H9 (cell line): ENCODE results near the gene DECR2. TPM values are rescaled to one million over a fixed set of nuclear protein-coding genes. Genes with fewer than 3 reads are reported as not detected.

Source experiments
- DNase-seq: peaks from one replicate; pipeline ENCODE4 v3.0.0-alpha.2; 2017
- H2AFZ ChIP-seq: one replicate; pipeline ENCODE4 v1.6.1; 2013; ENCODE audit warnings: mild to moderate bottlenecking, low read length, control low read depth, moderate library complexity
- H2AK5ac ChIP-seq: 2 replicates; pipeline ENCODE4 v1.6.1; 2013; ENCODE audit warnings: low read length, control low read depth, mixed read lengths; ENCODE audit not compliant: insufficient read length
- H2BK120ac ChIP-seq: one replicate; pipeline ENCODE4 v1.6.1; 2013; ENCODE audit warnings: low read depth, mild to moderate bottlenecking, low read length, control low read depth, inconsistent platforms; ENCODE audit not compliant: poor library complexity, severe bottlenecking
- H2BK12ac ChIP-seq: 2 replicates; pipeline ENCODE4 v1.6.1; 2013; ENCODE audit warnings: low read length, control low read depth, mixed read lengths, low read depth; ENCODE audit not compliant: insufficient read length
- H2BK15ac ChIP-seq: 2 replicates; pipeline ENCODE4 v1.6.1; 2013; ENCODE audit warnings: low read depth, low read length, control low read depth
- H2BK20ac ChIP-seq: one replicate; pipeline ENCODE4 v1.6.1; 2013; ENCODE audit warnings: low read depth, mild to moderate bottlenecking, low read length, control low read depth, inconsistent platforms; ENCODE audit not compliant: poor library complexity, severe bottlenecking
- H2BK5ac ChIP-seq: 2 replicates; pipeline ENCODE4 v1.6.1; 2013; ENCODE audit warnings: low read length, control low read depth, mixed read lengths; ENCODE audit not compliant: insufficient read length
- H3K14ac ChIP-seq: 2 replicates; pipeline ENCODE4 v1.6.1; 2013; ENCODE audit warnings: low read length, control low read depth; ENCODE audit not compliant: insufficient read depth
- H3K18ac ChIP-seq: 2 replicates; pipeline ENCODE4 v1.6.1; 2013; ENCODE audit warnings: low read depth, mild to moderate bottlenecking, mixed read lengths, low read length, control low read depth; ENCODE audit not compliant: insufficient read length
- H3K23ac ChIP-seq: 2 replicates; pipeline ENCODE4 v1.6.1; 2013; ENCODE audit warnings: low read length, control low read depth, mixed read lengths, low read depth; ENCODE audit not compliant: insufficient read length
- H3K23me2 ChIP-seq: 2 replicates; pipeline ENCODE4 v1.6.1; 2013; ENCODE audit warnings: low read depth, mild to moderate bottlenecking, mixed read lengths, low read length, control low read depth; ENCODE audit not compliant: insufficient read length, poor library complexity, severe bottlenecking
- H3K27ac ChIP-seq: 2 replicates; pipeline ENCODE4 v1.5.1; 2013; ENCODE audit warnings: low read length, control low read depth, mixed read lengths, low read depth; ENCODE audit not compliant: insufficient read length
- H3K27me3 ChIP-seq: 2 replicates; pipeline ENCODE4 v1.6.1; 2013; ENCODE audit warnings: low read length, control low read depth, inconsistent platforms; ENCODE audit not compliant: insufficient read depth
- H3K4ac ChIP-seq: 2 replicates; pipeline ENCODE4 v1.6.1; 2013; ENCODE audit warnings: low read depth, mild to moderate bottlenecking, control low read depth, inconsistent platforms, low read length, moderate library complexity
- H3K4me1 ChIP-seq: 2 replicates; pipeline ENCODE4 v1.6.1; 2013; ENCODE audit warnings: low read length, control low read depth, inconsistent platforms; ENCODE audit not compliant: insufficient read depth
- H3K4me2 ChIP-seq: 2 replicates; pipeline ENCODE4 v1.6.1; 2013; ENCODE audit warnings: low read length, control low read depth, mixed read lengths; ENCODE audit not compliant: insufficient read length, insufficient read depth
- H3K56ac ChIP-seq: 2 replicates; pipeline ENCODE4 v1.6.1; 2013; ENCODE audit warnings: low read depth, mild to moderate bottlenecking, mixed read lengths, low read length, control low read depth; ENCODE audit not compliant: insufficient read length
- H3K79me1 ChIP-seq: 2 replicates; pipeline ENCODE4 v1.6.1; 2013; ENCODE audit warnings: low read depth, mild to moderate bottlenecking, moderate library complexity, low read length, control low read depth, inconsistent platforms; ENCODE audit not compliant: insufficient read depth, poor library complexity, severe bottlenecking
- H3K79me2 ChIP-seq: 2 replicates; pipeline ENCODE4 v1.6.1; 2013; ENCODE audit warnings: low read length, control low read depth, inconsistent platforms; ENCODE audit not compliant: insufficient read depth
- H3K9ac ChIP-seq: 2 replicates; pipeline ENCODE4 v1.6.1; 2013; ENCODE audit warnings: low read length, control low read depth, mixed read lengths; ENCODE audit not compliant: insufficient read length; ENCODE audit errors: extremely low read depth
- H3K9me3 ChIP-seq: one replicate; pipeline ENCODE4 v1.6.1; 2013; ENCODE audit warnings: low read depth, low read length, inconsistent platforms; ENCODE audit not compliant: control insufficient read depth
- H3T11ph ChIP-seq: one replicate; pipeline ENCODE4 v1.6.1; 2013; ENCODE audit warnings: mild to moderate bottlenecking, low read length, control low read depth, inconsistent platforms
- H4K20me1 ChIP-seq: one replicate; pipeline ENCODE4 v1.6.1; 2013; ENCODE audit not compliant: control insufficient read depth, insufficient read length, insufficient read depth
- H4K5ac ChIP-seq: 2 replicates; pipeline ENCODE4 v1.6.1; 2013; ENCODE audit warnings: low read depth, mild to moderate bottlenecking, mixed read lengths, low read length, control low read depth; ENCODE audit not compliant: insufficient read length
- H4K8ac ChIP-seq: replicated peaks from 2 replicates; pipeline ENCODE4 v1.6.1; 2013; ENCODE audit warnings: low read length, control low read depth, mixed read lengths, low read depth; ENCODE audit not compliant: insufficient read length
- H4K91ac ChIP-seq: 2 replicates; pipeline ENCODE4 v1.6.1; 2013; ENCODE audit warnings: low read depth, mild to moderate bottlenecking, moderate library complexity, mixed read lengths, low read length, control low read depth; ENCODE audit not compliant: insufficient read length
- H3K27ac Mint-ChIP-seq, 3 experiments: 2 replicates in 2 of 3; 3 replicates in 1 of 3; pipeline ENCODE4 v1.8.0; 2020 to 2021; ENCODE audit warnings: mixed read lengths in 3 of 3, mild to moderate bottlenecking in 1 of 3, moderate library complexity in 1 of 3
- H3K27me3 Mint-ChIP-seq: 2 replicates; pipeline ENCODE4 v1.8.0; 2021; ENCODE audit warnings: low read depth, mild to moderate bottlenecking, moderate library complexity, mixed read lengths
- H3K36me3 Mint-ChIP-seq, 3 experiments: 2 replicates in 2 of 3; 3 replicates in 1 of 3; pipeline ENCODE4 v1.8.0; 2020 to 2021; ENCODE audit warnings: low read depth in 3 of 3, mixed read lengths in 3 of 3; ENCODE audit not compliant: insufficient read depth in 1 of 3
- H3K4me1 Mint-ChIP-seq, 2 experiments: 2 replicates each; pipeline ENCODE4 v1.8.0; 2020; ENCODE audit warnings: mixed read lengths in 2 of 2
- H3K4me3 Mint-ChIP-seq, 2 experiments: 2 replicates in 1 of 2; 3 replicates in 1 of 2; pipeline ENCODE4 v1.8.0; 2020 to 2021; ENCODE audit warnings: mild to moderate bottlenecking in 2 of 2, mixed read lengths in 2 of 2, moderate library complexity in 1 of 2
- H3K9me3 Mint-ChIP-seq, 2 experiments: 2 replicates in 1 of 2; 3 replicates in 1 of 2; pipeline ENCODE4 v1.8.0; 2020; ENCODE audit warnings: mild to moderate bottlenecking in 2 of 2, mixed read lengths in 2 of 2, moderate library complexity in 1 of 2
- CTCF ChIP-seq: fragments of 200-600 bp; sonication (generic); conservative IDR thresholded peaks from 3 replicates; pipeline ENCODE4 v1.8.0; 2021; ENCODE audit warnings: antibody characterized with exemption, mild to moderate bottlenecking
- WGBS: extraction: QIAGEN DNeasy Blood & Tissue Kit; methylation state at CpG from one replicate; pipeline ENCODE4 v1.1.7; 2013; ENCODE audit warnings: missing lambda C conversion rate, low lambda C conversion rate, mixed read lengths; ENCODE audit not compliant: insufficient read length; ENCODE audit errors: extremely low coverage; 5-methylcytosine and 5-hydroxymethylcytosine counted together
- total RNA-seq: library from RNA; stranded (reverse); gene quantifications from 2 replicates; pipeline ENCODE4 v1.2.1, GENCODE V29; 2021

DECR2 gene
- total RNA-seq, 1 experiment from 2014 or later: 39.3 TPM

- no CpG with 5 or more reads among the region's 16 CpGs for WGBS
- Histone ChIP-seq H3K18ac (no peak overlapping the region), H3K23me2 (no peaks in the 10 kb centered on the region), H3K9ac (no peak overlapping the region), H3K56ac (no peak overlapping the region), H3K4ac (no peak overlapping the region), H3K4me2 (no peak overlapping the region), H3K4me1 (no peaks in the 10 kb centered on the region), H2BK12ac (no peak overlapping the region), H3K9me3 (no peaks in the 10 kb centered on the region), H3K27ac (no peak overlapping the region), H2BK20ac (no peak overlapping the region), H3K23ac (no peak overlapping the region), H4K8ac (no peak overlapping the region), H2BK5ac (no peak overlapping the region), H2BK120ac (no peak overlapping the region), H3K14ac (no peak overlapping the region), H2AFZ (no peak overlapping the region), H4K91ac (no peak overlapping the region), H4K20me1 (no peaks in the 10 kb centered on the region), H2AK5ac (no peak overlapping the region), H3K27me3 (no peaks in the 10 kb centered on the region), H2BK15ac (no peak overlapping the region), H3K79me1 (no peaks in the 10 kb centered on the region), H4K5ac (no peak overlapping the region), H3T11ph (no peak overlapping the region), H3K79me2 (no peaks in the 10 kb centered on the region)
- H3K9me3 Mint-ChIP-seq: no peaks in the 10 kb centered on the region
- no peak for TF ChIP-seq CTCF
- DNase-seq: no peak
- no peaks in the 10 kb centered on the region for H3K27me3 Mint-ChIP-seq
- no peak overlapping the region for H3K4me3 Mint-ChIP-seq
- no peak overlapping the region for H3K27ac Mint-ChIP-seq
- no peaks in the 10 kb centered on the region for H3K4me1 Mint-ChIP-seq
- peaks cover 0 to 18% (median 16%) of the 10 kb centered on the region in 3 experiments; a peak in 5 of 7 replicates for H3K36me3 Mint-ChIP-seq
These were observed 5.6 kb downstream of the DECR2 start for GRCh38 chr16:407253-407652.
